ENCODE measurements around the gene USP25.

DNA sequence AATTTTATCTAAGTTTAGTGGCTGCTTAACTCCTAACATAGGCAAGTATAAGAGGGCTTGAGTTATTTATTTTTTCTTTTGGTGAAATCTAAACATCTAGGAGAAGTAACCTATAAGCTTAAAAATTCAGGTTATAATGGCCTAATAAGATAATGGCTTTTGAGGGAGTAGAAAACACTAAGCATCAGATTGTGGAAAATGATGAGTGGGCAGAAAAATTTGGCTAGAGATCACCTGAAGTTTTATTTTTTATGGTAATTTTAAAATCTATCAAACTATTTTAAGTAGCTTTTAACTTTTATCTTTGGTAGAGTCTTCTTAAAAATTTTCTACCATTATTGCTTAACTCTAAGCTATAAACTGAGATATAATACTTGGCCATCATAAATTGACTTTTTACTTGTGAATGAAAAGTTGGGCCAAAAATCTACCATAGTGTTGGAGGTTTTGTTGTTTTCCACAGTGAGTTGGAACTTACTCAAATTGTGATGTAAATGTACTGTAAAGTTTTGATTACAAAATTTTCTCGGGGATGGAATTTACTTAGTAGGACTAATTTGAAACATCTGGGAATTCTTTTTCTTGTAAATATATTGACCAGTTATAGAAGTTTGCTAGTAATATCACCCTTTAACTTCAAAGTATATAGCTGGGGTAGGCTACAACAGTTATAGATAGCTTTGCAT is 63.9 kb downstream of the USP25 start:
- TF ChIP-seq, protein P1, sequence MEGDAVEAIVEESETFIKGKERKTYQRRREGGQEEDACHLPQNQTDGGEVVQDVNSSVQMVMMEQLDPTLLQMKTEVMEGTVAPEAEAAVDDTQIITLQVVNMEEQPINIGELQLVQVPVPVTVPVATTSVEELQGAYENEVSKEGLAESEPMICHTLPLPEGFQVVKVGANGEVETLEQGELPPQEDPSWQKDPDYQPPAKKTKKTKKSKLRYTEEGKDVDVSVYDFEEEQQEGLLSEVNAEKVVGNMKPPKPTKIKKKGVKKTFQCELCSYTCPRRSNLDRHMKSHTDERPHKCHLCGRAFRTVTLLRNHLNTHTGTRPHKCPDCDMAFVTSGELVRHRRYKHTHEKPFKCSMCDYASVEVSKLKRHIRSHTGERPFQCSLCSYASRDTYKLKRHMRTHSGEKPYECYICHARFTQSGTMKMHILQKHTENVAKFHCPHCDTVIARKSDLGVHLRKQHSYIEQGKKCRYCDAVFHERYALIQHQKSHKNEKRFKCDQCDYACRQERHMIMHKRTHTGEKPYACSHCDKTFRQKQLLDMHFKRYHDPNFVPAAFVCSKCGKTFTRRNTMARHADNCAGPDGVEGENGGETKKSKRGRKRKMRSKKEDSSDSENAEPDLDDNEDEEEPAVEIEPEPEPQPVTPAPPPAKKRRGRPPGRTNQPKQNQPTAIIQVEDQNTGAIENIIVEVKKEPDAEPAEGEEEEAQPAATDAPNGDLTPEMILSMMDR (IDR thresholded peaks at IDR 0.05; ENCODE audit: low read depth, low read length): no peak
- no peak for TF ChIP-seq POLR2A (IDR thresholded peaks at IDR 0.05; ENCODE audit: extremely low read depth, insufficient read length)
- TF ChIP-seq, protein P2, sequence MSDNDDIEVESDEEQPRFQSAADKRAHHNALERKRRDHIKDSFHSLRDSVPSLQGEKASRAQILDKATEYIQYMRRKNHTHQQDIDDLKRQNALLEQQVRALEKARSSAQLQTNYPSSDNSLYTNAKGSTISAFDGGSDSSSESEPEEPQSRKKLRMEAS (IDR thresholded peaks at IDR 0.05; ENCODE audit: low read depth, low read length): no peak
